NB4 (cell line): ENCODE results near the gene MAST4.

ENCODE experiments used
- POLR2A ChIP-seq: IDR thresholded peaks from 2 replicates; pipeline ENCODE4 v1.6.1; 2011; ENCODE audit warnings: mild to moderate bottlenecking; ENCODE audit not compliant: insufficient read length; ENCODE audit errors: extremely low read depth
- TF ChIP-seq, protein P1 (sequence below): IDR thresholded peaks from one replicate; pipeline ENCODE4 v1.5.1; 2012; ENCODE audit warnings: low read depth, low read length
- TF ChIP-seq, protein P2 (sequence below): IDR thresholded peaks from 2 replicates; pipeline ENCODE4 v1.6.1; 2011; ENCODE audit warnings: low read depth, low read length

DNA sequence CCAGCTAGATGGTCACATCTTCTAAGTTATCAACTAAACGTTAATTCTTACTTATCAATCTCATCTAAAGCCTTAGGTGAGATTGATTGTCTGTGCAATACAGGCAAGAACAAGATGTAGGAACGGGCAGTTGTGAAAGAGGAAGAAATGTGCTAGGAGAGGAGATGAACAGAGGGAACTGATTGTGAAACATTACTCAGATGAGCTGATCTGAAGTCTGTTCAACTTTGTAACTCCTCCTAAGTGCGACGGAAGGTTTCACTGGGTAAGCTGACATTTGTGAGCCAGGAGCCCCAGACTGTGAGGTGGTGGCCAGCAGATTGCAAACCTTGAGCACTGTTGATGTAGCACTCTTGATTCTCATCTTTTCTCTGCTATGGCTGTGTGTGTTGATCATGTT lies 396.4 kb downstream of the MAST4 start:
- TF ChIP-seq, protein P1, sequence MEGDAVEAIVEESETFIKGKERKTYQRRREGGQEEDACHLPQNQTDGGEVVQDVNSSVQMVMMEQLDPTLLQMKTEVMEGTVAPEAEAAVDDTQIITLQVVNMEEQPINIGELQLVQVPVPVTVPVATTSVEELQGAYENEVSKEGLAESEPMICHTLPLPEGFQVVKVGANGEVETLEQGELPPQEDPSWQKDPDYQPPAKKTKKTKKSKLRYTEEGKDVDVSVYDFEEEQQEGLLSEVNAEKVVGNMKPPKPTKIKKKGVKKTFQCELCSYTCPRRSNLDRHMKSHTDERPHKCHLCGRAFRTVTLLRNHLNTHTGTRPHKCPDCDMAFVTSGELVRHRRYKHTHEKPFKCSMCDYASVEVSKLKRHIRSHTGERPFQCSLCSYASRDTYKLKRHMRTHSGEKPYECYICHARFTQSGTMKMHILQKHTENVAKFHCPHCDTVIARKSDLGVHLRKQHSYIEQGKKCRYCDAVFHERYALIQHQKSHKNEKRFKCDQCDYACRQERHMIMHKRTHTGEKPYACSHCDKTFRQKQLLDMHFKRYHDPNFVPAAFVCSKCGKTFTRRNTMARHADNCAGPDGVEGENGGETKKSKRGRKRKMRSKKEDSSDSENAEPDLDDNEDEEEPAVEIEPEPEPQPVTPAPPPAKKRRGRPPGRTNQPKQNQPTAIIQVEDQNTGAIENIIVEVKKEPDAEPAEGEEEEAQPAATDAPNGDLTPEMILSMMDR, result no peak
- TF ChIP-seq POLR2A, result no peak
- TF ChIP-seq, protein P2, sequence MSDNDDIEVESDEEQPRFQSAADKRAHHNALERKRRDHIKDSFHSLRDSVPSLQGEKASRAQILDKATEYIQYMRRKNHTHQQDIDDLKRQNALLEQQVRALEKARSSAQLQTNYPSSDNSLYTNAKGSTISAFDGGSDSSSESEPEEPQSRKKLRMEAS, result no peak
